Activated T-cell treated with anti-CD3 and anti-CD28 coated beads, Interleukin-2, amount 50 U/mL, for 48 hours (primary cell): ENCODE measurements around the gene DNAAF8.
A peak's percentile ranks its signal among the peaks of the same experiment; 100 is the strongest.
"Not testable (repeated sequence)": the region's sequence is repeated elsewhere in the genome, so short reads cannot be mapped to it uniquely, and the experiment has no call there.

Experiments
- DNase-seq, 2 experiments: peaks; one replicate each; pipeline ENCODE4 v3.0.0-alpha.2; 2020

Gene DNAAF8

DNA sequence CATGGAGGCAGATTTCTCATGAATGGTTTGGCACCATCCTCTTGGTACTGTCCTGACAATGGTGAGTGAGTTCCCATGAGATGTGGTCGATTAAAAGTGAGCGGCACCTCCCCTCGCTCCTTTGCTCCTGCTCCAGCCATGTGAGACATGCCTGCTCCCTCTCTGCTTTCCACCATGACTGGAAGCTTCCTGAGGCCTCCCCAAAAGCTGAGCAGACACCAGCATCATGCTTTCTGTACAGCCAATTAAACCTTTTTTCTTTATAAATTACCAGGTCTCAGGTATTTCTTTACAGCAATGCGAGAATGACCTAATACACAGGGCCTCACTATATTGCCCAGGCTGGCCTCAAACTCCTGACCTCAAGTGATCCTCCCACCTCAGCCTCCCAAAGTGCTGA is 20.5 kb downstream of the DNAAF8 start:
- no peak for DNase-seq

DNA sequence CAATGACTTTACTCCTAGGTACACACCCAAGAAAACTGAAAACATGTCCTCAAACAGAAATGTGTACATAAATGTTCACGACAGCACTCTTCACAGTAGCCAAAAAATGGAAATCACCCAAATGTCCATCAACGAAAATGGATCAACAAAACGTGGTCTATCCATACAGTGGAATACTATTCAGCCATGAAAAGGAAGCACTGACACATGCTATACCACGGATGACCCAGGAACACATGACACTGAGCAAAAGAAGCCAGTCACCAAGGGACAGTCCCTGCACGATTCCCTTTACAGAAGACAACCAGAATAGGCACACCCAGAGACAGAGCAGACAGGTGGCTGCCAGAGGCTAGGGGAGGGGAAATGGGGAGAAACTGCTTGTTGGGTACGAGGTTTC is 21.4 kb downstream of the DNAAF8 start:
- no peak for DNase-seq

DNA sequence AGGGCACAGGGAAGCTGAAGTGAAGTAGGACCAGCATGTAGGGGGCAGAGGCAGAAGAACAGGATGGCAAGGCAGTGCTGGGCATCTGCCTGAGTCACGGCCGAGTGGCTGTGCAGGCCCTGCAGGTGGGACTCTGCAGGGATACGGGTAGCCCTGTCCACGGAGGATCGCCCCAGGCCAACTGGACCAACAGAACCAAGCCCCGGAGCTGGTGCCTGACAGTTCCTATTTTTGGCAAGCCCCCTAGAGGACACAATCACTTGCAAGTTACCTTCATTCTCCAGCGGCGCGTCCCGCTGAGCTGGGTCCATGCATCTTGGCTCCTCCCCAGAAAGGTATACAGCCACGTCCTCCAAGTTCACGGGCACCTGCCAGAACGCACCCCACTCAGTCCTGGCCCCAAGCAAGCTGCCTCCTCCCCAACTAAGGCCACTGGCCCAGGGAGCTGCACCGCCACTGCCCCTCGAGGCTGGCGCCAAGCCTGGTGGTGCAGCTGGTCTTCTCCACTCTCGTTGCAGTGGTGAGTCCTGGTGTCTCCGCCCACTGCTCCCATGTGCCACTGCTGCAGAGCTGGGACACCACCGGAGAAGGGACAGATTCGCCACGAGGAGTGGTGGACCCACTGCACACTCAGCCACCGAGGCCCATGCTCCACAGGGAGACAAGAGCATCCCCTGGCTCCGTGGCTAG is 26.0 kb downstream of the DNAAF8 start:
- no peak for DNase-seq

DNA sequence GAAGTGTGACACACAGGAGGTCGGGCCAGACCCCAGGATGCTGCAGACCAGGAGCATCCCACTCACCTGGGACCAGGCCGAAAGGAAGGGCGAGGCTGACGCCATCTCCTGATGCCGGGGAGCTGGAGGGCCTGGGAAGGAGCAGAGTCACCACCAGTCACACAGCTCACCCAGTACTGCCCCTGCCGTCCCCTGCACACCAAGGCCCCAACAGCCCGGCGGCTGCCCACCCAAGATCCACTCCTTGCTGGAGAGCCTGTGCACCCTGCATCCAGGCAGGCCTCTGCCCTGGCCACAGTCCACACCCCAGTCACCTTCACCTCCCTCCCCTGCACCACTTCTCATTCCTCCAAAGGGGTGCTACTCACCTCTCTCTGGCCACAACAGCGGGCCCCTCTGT is 27.9 kb downstream of the DNAAF8 start:
- no peak for DNase-seq

DNA sequence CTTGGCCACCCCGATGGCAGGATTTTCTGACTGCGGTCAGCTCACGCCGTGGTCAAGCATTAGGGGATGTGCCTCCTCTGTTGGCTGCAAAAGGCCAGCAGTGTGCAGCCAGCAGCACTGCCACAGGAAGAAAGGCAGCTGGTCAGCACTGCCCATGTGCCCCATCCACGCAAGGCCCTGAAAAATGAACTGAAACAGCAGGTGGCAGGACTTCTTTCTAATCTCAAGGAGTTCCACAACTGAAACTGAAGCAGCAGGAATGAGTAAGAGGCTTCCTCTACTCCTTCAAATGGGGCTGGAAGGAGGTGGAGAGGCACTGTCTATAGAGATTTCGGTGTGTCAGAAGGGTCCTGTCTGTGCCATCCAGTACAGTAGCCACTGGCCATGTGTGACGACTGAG is 29.5 kb downstream of the DNAAF8 start:
- no peak for DNase-seq

DNA sequence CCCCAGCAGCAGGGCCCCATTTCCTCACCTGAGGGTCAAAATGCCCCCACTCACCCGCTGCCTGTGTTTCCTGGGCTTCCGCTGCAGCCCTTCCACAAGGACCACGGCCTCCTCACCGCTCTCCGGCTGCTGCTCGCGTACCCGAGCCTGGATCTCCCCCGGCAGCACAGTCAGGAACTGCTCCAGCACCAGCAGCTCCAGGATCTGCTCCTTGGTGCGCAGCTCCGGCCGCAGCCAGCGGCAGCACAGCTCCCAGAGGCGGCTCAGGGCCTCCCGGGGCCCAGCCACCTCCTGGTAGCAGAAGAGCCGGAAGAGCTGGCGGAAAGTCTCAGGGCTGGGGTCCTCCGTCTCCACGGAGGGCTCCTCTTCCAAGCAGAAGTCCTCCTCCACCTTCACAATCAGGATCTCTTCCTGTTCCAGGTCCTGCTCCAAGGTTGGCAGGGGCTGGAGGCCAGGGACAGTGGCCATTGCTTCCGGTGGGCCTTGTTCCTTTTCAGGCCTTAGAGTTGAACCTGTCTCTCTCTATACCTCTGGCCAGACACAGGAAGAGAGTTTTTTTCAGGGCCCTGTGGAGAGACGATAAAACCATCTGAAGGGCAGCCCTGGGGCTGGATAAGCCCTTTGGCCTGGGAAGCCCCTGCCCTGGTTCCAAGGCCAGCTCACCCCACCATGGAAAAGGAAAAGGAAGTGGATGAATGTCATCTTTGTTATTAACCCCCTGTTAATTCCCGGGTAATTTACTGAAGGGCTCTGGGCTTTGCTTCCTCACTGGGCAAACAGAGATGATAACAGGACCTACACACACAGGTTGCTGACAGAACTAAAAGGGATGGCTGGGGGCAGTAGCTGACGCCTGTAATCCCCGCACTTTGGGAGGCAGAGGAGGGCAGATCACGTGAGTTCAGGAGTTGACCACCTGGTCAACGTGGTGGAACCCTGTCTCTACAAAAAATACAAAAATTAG is 31.5 kb downstream of the DNAAF8 start:
- DNase-seq = no peak

DNA sequence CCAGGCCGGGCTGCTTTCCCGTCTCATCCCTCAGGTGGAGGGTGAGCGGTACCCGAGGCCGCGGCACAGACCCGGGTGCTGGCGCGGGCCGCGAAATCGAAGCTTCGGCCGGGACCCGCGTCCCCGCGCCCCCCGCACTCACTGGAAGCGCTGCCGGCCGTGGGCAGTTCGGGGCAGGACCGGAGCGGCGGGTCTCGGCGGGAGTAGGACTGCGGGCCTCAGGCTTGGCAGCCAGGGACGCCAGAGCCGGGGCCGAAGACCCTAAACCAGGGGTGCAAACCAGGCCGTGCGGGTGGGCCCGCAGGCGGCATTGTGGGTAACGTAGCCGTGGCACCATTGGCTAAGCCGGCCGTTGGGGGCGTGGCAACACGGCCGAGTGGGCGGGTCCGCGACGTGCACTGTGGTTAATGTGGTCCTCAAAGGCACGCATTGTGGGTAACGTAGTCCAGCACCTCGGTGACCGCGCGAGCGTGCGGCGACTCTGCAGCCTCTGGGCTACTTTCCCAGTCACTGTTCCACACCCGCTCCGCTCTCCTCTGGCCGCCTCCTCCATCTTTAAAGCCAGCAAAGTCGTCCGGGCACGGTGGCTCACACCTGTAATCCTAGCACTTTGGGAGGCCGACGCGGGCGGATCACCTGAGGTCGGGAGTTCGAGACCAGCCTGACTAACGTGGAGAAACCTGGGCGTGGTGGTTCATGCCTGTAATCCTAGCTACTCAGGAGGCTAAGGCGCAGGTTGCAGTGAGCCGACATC is 32.7 kb downstream of the DNAAF8 start, which contains the start of gene ZNF500:
ZNF500 (minus strand) TSS at position 288 of the 754 bp plus-strand sequence. CDS start 1,184 bp downstream, outside the sequence.
- peak; percentile 99 to 100 for DNase-seq

DNA sequence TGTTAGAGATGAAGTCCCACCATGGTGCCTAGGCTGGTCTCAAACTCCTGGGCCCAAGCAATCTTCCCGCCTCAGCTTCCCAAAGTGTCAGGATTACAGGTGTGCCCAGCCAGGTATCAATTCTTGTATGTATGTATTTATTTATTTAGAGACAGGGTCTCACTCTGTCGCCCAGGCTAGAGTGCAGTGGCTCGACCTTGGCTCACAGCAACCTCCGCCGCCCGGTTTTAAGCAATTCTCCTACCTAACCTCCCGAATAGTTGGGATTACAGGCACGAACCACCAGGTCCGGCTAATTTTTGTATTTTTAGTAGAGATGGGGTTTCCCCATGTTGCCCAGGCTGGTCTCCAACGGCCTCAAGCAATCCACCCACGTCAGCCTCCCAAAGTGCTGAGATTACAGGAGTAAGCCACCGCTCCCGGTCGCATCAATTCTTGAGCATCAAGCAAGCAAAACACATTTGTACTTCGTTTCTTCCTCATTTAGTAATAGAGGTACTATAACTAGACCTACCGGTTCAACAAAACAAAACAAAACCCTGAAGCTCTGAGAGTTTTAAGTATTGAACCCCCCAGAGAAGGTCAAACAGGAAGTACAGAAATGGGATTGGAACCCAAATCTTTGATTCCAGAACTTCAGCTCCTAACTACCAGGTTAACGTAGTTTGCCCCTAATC is 33.7 kb downstream of the DNAAF8 start:
- DNase-seq = peak in 1 of 2 experiments; percentile 35

DNA sequence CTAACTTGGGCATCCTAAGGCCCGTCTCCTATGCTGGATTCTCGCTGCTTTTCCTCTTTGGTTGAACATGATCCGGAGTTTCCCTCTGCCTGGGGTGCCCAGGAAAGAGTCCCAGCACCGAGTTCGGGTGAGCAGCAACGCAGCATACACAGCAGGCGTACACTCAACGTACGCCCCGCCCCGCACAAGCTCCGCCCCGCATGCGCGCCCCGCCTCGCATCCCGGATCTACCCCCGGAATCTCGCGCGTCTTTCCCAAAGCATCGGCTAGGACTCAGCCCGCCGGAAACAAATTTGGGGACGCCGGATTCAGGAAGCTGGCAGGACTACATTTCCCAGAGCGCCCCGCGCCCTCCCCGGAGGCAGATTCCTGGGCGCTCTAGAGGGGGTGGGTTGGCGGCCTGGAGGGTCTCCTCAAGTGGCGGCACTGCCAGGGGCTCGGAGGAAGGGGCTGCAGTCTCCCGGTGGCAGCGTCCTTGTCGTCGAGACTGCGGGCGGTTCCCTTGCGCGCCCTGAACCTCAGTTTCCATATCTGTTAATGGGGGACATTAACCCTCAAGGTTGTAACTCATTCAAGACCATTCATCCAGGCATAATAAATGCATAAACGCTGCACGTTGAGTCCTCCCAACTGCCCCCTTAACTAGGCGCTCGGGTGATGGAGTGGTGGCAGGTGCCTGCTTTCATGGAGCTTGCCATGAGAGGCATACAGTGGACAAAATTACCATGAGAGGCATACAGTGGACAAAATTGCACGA is 34.4 kb downstream of the DNAAF8 start:
- DNase-seq = peak; percentile 96 to 97

DNA sequence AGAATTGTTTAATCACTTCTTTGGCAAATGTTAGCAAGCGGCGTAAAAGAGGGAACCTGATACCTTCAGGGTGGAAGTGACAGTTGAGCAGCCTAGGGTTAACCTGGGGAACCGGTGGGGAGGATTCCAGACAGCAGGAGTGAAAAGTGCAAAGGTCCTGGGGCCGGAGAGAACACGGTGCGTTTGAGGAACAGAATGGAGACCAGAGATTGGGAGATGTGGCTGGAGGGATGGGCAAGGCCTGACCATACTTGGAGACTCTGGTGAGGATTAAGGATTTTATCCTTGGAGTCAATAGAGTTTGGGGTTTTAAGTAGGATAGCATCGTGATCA is 34.9 kb downstream of the DNAAF8 start:
- DNase-seq = no peak

DNA sequence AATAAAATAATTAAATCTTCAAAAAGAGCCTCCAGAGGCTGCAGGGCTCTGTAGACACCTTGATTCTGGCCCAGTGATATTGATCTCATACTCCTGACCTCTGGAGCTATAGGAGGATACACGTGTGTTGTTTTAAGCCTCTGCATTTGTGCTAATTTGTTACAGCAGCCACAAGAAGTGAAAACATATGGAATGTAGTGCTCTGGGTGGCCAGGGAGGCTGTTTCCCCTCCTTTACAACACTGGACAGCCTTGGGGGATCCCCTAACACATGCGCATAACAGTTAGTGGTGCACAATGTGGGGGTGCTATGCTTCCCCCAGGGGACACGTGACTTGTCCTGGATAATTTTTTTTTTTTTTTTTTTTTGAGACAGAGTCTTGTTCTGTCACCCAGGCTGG is 37.3 kb downstream of the DNAAF8 start:
- no peak for DNase-seq

DNA sequence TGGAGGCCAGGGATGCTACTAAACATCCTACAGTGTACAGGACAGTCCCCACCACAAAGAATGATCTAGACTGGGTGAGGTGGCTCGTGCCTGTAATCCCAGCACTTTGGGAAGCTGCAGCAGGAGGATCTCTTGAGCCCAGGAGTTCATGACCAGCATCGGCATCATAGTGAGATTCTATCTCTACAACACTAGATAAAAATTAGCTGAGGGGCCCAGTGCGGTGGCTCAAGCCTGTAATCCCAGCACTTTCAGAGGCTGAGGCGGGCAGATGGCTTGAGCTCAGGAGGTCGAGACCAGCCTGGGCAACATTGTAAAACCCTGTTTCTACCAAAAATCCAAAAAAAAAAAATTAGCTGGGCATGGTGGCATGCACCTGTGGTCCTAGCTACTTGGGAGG is 38.0 kb downstream of the DNAAF8 start:
- no peak for DNase-seq

DNA sequence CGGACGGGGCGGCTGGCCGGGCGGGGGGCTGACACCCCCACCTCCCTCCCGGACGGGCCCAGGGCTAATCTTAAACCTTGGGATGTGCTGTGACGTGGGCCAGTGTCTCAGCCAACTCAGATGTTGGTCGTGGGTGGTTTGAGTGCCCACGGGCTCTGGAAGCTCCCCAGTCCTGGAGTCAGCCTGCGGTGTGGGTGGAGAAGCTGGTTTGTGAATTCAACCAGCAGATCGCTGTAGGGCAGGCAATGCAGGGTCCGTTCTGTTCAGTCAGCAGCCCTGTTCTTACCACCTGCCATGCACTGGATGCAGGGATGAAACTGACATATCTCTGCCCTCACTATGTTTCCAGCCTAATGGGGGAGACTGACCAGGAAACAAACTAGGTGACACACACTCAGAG is 40.7 kb downstream of the DNAAF8 start:
- no peak for DNase-seq

DNA sequence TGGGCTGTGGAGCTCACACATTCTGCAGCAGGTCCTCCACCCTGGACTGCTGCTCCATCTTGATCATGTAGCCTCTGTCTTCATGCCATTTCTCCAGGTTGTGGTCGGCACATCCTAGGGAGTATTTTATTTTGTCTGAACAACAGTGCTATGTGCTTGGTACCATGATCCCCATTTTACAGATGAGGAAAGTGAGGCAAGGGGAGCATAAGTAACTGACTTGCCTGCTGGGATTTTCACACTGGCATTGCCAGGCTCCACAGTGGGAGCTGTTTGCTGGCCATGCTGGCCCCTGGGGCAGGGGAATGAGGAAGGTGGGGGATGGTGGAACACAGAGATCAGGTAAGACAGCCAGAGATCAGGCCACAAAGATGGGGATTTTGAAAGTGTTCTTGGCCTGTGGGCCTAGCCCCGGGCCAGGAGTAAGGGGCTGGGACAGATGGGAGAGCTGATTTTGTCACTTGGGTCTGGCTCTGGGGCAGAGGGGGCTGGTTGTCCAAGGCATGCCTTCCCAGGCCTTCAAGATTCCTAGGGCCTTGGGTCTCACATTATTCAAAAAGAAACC is 41.9 kb downstream of the DNAAF8 start:
- DNase-seq = no peak

DNA sequence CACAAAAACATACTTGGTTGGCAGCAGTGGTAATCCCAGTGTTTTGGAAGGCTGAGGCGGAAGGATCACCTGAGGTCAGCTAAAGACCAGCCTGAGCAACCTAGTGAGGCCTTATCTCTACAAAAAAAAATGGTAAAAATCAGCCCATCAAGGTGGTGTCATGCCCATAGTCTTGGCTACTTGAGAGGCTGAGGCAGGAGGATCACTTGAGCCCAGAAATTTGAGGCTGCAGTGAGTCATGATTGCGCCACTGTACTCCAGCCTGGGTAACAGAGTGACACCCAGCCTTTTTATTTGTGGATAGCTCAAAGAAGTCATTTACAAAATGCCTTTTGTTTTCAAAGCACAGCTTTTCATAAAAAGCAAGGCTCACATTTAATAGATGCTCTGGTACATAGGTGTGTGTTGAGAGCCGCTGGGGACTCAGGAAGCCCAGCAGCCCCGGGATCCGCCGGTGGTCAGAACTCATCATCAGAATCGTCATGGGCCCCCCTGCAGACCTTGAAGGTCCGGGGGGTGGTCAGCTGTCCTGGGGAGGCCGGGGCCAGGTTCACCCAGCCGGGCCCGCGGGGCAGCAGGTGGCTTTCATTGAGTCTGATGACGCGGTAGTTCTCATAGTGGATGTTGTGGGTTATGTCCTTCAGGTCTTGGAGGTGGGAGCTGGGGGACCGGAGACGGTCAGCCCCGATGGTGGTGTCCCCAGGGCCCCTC is 43.2 kb downstream of the DNAAF8 start:
- DNase-seq = no peak

DNA sequence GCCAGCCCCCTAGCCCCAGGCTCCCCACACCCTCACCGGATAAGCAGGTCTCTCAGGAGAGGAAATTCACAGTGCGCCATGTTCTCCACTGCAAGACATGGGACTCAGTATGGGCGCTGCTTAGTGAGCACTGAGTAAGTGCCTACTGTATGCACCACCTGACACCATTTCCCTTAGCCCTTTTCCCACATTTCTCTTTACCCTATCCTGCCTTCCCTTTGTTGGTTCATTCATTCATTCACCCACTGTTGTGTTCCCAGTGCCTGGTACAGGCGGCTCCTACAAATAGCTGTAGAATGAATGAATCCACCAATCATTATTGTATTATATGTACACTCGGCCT is 43.7 kb downstream of the DNAAF8 start:
- no peak for DNase-seq

DNA sequence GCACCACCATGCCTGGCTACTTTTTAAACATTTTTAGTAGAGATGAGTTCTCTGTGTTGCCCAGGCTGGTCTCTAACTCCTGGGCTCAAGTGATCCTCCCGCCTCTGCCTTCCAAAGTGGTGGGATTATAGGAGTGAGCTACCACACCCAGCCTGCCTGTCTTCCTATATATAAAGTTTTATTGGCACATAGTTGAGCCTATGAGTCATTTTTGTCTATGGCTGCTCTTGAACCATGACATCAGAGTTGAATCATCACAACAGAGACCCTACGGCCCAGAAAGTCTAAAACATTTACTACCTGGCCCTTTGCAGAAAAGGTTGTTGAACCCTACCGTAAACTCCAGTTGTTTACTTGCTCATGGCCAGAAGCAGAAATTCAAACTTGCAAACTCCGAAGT is 45.9 kb downstream of the DNAAF8 start:
- no peak for DNase-seq

DNA sequence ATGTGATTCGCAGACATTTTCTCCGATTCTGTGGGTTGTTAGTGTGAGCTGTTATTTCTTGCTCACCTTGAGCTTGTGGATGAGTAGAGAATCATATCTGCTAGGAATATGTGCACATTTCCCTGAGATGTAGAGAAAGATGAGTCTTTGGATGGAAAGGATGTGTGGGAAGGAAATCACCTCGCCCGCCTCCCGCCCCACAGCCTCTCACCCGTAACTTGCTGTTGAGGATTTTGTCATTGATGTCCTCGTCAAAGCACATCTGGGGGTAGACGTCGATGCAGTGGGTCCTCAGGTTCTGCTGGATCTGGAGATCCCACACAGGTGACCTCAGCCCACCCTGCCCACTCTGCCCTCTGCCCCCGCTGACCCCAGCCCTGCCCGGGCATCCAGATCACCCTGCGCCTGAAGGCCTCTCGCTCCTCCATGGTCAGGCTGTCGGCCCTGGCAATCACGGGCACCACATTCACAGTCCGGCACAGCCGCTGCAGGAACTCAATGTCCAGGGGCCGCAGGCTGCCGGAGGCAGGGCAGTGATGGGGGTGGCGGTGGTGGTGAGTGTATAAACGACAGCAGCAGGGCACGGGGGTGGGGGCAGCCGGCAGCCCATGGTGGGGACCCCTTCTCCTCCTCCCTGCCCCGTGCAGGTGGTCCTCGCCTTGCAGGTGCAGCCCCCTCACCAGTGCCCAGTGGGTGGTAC is 49.1 kb downstream of the DNAAF8 start:
- no peak for DNase-seq

DNA sequence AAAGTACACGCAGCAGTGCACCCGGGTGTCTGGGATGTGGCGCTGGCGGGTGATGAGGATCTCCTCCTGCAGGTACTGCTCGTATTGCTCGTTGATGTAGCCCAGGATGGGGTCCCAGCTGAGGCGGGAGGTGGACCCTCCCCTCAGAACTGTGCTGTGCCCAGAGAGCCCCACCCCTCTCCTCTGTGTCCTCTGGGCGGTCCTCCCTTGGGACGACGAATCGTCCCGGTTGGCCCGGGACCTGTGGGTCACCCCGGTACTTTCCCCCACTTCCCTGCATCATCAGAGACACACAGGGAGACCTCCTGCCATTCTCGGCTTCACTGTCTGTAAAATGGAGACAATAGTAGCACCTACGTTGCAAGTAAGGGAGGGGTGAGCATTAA is 49.6 kb downstream of the DNAAF8 start:
- DNase-seq = no peak

DNA sequence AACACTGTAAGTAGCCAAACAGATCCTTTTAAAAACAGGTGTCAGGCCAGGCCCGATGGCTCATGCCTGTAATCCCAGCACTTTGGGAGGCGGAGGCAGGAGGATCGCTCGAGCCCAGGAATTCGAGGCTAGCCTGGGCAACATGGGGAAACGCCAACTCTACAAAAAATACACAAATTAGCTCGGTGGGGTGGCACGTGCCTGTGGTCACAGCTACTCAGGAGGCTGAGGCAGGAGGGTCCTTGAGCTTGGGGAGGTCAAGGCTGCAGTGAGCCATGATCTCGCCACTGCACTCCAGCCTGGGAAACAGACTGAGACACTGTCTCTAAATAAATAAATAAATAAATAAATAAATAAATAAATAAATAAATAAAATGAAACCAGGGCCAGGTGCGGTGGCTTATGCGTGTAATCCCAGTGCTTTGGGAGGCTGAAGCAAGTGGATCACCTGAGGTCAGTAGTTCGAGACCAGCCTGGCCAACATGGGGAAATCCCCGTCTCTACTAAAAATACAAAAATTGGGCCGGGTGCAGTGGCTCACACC is 50.2 kb downstream of the DNAAF8 start:
- not testable (repeated sequence) for DNase-seq
